NOMO-1 treated with dmso at 0.1 percent for 144 hours (cell line): Measurements from ENCODE around the gene SPATA13.
"Not testable (repeated sequence)": the region's sequence is repeated elsewhere in the genome, so short reads cannot be mapped to it uniquely, and the experiment has no call there.

Experiments used
- DNase-seq: peaks from one replicate; lab custom pipeline; 2025; ENCODE audit not compliant: unreplicated experiment; lab: John Stamatoyannopoulos, UW

The SPATA13 gene

GRCh38 chr13:24192811-24193162, 32.3 kb downstream of the SPATA13 start:
- DNase-seq: no peak

DNA sequence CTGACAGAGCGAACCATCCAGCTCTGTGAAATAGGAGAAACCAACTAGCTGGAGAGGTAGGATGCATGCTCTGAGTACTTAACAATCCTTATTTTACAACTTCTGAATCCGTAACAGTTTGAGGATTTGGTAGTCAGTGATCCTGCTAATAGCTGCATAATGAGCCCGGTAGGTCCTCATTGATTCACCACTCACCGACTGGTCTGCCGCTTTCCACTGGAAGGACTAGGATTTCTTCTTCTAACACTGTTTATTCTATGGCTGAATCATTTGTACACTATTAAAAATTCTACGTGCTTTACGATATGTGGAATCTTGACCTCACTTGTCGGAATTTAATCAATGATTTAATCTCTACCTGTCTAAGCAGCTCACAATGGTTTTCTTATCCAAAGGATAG, 33.9 kb downstream of the SPATA13 start:
- no peak for DNase-seq

GRCh38 chr13:24195626-24196025, 35.1 kb downstream of the SPATA13 start:
- no peak for DNase-seq

- no peak for DNase-seq
Observed at GRCh38 chr13:24196593-24197197, 36.2 kb downstream of the SPATA13 start.

DNA sequence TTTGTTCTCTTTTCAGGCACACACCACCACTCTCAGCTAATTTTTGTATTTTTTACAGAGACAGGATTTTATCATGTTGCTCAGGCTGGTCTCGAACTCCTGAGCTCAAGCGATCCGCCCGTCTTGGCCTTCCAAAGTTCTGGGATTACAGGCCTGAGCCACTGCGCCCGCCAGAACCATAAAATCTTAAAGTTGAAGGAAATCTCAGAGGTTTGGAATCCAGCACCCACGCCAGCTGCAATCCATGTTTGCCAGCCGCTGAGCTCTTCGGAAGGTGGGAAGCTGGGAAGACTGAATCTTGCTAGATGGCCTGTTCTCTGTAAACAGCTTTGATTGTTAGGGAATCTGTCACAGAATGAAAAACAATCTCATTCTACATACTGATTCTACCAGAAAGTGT, 38.5 kb downstream of the SPATA13 start:
- DNase-seq: no peak

GRCh38 chr13:24202215-24202614, 41.7 kb downstream of the SPATA13 start:
- DNase-seq: no peak

- DNase-seq: no peak
Observed at GRCh38 chr13:24203273-24203672, 42.8 kb downstream of the SPATA13 start.

DNA sequence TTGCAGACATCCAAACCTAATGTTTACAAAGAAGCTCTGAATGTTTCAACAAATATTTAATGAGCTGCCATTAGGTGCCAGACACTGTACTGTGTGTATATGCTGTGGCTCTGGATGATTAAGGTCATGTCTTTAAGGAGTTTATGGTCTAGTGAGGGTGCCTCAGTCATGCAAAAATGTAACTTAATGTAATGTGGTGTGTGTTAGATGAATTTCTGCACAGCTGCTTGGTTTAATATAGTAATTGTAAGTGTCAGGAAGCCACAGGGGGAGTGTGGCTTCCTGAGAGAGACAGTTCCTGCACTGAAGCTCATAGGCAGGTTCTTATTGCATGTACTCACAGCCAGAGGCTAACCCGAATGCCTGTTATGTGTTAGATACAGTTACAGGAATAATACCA, 43.3 kb downstream of the SPATA13 start:
- no peak for DNase-seq

DNA sequence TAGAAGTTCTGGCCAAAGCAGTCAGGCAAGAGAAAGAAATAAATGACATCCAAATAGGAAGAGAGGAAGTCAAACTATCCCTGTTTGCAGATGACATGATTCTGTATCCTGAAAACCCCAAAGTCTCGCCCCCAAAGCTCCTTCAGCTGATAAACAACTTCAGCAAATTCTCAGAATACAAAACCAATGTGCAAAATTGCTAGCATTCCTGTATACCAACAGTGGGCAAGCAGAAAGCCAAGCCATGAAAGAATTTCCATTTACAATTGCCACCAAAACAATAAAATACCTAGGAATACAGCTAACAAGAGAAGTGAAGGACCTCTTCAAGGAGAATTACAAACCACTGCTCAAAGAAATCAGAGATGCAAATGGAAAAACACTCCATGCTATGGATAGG, 44.6 kb downstream of the SPATA13 start:
- not testable (repeated sequence) for DNase-seq

DNA sequence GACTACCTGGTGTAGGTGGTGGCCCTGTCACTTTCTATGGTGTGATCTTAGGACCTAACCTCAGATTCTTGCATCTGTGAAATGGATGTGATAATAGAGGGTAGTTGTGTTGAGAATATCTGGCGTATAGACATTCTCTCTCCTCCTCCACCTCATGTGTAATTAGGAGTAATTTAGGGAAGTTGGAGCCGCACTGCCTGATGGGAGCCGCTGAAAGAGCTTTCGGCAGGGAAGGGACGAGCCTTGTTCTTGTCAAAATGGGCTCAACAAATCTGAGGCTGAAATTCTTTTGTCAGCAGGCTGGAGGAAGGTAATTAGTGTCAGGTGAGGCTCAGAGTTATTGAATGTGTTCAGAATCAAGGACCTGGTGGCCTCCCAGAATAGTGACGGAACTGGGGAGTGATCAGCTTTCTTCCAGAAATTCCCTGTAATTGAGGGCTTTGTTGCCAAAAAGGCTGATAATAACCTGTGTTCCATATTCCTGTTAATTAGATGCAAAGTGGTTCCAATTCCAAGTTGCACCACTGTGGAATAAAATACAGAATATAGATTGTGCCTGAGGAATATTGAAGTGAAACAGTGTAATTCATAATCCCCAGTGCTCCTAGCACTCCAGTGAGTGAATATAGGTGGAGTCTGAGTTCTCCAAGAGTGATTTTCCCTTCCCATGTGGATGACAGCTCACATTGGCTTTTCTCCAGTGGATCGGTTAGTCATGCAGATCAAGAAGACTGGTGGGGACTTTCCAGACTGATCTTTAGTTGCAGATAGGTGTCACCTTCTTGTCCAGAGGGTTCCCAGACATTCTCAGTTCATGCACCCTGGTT, 47.5 kb downstream of the SPATA13 start:
- no peak for DNase-seq

DNA sequence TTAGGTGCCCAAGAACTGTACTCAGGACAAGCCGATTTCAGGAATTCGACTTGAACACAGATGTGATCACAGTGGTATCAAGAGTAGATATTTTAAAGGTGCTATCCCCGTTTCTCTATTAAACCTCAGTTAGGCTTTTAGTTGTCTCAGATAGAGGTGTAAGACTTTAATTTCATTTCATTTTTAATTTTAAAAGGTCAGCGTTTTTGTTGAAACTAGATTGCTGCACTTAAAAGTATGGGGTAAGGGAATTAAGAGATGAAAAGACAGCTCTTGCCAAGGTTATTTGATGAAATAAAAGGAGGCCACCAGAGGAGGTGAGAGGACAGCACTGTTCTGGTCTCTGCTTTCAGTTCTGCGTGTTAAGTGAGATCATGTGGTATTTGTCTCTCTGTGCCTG, 48.6 kb downstream of the SPATA13 start:
- DNase-seq: no peak

DNA sequence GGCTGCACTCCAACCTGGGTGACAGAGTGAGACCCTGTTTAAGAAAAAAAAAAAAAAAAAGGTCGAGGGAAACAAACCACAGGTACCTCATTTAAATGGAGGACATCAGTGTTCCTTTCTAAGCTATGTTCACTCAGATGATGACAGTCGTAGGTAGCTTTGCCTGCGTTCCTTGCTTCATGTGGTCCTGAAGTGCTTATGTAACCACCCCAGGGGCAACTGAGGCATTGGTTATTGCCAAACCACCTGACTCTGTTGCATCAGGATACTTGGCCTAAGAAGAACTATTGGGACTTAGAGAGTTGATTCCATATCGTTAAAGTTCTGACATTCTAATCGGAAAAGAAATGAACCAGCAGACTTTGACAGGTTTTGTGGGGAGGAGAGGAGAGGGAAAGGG, 51.7 kb downstream of the SPATA13 start:
- no peak for DNase-seq

GRCh38 chr13:24212674-24213073, 52.2 kb downstream of the SPATA13 start:
- DNase-seq: no peak

DNA sequence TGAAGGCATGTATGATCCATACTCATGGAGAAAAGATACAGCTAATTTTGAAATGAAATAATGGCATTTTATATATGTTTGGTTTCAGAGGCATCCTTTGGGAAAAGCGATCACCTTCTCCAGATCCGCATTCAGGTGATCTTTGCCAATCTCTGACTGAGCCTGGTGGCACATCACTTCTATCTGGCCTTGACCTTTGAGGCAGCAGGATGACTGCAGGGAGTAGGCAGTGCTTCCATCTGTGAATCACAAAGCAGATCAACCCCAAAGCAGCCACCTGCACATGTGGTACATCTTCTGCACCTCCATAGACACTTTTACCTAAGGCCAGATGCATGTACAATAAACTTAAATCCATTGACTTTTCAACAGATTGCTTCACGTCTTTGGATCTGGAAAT, 53.4 kb downstream of the SPATA13 start:
- DNase-seq: no peak

GRCh38 chr13:24214528-24214927, 54.0 kb downstream of the SPATA13 start:
- no peak for DNase-seq

DNA sequence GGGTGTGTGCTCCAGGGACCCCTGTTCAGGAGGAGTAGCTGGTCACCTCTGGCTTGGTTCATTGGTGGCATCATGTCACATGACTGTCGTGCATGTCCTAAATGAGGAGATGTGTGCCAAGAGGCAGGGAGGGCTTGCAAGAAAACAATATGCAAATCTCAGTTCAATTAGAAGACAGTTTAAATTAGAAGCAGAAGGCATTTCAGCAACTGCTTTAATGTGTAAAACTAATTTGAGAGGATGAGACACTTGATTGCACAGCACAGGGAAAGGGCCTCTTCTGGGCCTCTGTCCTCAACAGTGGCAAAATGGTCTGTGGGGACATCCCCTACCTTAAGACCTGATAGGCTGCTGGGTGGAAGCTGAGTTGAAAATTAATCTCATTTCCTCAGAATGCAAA, 54.6 kb downstream of the SPATA13 start:
- no peak for DNase-seq

- DNase-seq: no peak
Observed at GRCh38 chr13:24215732-24216131, 55.2 kb downstream of the SPATA13 start.

GRCh38 chr13:24216176-24216575, 55.7 kb downstream of the SPATA13 start:
- no peak for DNase-seq

DNA sequence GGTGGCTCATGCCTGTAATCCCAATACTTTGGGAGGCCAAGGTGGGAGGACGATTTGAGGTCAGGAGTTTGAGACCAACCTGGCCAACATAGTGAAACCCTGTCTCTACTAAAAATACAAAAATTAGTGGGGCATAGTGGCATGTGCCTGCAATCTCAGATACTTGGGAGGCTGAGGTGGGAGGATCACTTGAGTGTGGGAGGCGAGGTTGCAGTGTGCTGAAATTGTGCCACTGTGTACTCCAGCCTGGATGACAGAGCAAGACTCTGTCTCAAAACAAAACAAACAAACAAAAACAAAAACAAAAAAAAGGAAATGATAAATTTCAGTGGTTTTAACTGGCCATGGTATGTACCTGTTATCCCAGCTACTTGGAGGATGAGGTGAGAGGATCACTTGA, 56.3 kb downstream of the SPATA13 start:
- DNase-seq: not testable (repeated sequence)

- DNase-seq: peak; percentile 32
Observed at GRCh38 chr13:24217601-24218281, 57.2 kb downstream of the SPATA13 start.

- DNase-seq: no peak
Observed at GRCh38 chr13:24218338-24218737, 57.8 kb downstream of the SPATA13 start.

DNA sequence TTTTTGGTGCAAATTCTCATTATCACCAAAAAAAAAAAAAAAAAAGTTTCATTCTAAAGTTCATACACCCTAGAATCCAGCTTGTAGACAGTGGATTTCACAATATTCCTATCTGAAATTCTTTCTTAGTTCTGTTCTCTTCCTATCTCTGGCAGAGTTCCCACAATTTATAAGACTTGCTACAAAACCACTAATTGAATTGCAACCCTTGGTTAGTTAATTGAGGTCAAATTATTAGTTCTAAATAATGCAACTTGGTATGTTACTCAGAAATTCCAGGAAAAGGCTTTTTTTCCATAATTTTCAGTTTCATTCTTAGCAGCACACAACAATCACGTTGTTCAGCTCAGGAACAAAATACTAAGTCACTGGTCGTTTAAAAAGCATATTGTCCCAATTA, 58.5 kb downstream of the SPATA13 start:
- DNase-seq: no peak
